Kidney glomerular epithelial cell (primary cell): ENCODE data around the gene SVOP.
"Not testable (repeated sequence)": the region's sequence is repeated elsewhere in the genome, so short reads cannot be mapped to it uniquely, and the experiment has no call there.

Source experiments
- DNase-seq: peaks from one replicate; lab custom pipeline; 2025; lab: John Stamatoyannopoulos, UW

SVOP gene, protein sequence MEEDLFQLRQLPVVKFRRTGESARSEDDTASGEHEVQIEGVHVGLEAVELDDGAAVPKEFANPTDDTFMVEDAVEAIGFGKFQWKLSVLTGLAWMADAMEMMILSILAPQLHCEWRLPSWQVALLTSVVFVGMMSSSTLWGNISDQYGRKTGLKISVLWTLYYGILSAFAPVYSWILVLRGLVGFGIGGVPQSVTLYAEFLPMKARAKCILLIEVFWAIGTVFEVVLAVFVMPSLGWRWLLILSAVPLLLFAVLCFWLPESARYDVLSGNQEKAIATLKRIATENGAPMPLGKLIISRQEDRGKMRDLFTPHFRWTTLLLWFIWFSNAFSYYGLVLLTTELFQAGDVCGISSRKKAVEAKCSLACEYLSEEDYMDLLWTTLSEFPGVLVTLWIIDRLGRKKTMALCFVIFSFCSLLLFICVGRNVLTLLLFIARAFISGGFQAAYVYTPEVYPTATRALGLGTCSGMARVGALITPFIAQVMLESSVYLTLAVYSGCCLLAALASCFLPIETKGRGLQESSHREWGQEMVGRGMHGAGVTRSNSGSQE

DNA sequence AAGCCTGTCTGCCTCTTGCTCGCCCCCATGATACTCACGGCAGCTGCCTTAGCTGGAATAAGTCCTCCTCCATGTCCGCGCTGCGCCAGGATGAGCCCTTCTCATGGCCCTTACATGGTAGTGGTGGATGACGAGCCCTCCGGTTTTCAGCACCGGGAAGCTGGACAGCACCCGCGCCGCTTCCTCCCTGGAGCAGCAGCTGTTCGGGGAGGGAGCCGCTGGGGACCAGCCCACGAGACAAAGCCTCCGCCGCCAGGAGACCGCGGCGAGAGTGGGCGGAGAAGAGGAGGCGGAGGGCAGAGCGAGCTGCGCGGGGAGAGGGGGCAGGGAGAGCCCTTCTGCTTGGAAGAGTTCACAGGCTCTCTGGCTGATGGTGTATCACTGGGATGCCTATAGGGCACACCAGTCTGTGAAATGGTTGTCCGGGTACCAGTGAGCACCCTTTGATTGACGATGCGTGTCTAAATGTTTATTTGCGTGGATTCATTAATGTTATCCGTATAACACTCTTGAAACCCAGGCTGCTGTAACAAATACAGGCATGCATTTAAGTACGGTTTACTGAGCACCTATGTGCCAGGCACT, at the start of gene SVOP:
Gene SVOP (minus strand): TSS at position 273 of the 585 bp plus-strand sequence. CDS start 200 bp downstream, at position 73.
- DNase-seq: peak; percentile 68

DNA sequence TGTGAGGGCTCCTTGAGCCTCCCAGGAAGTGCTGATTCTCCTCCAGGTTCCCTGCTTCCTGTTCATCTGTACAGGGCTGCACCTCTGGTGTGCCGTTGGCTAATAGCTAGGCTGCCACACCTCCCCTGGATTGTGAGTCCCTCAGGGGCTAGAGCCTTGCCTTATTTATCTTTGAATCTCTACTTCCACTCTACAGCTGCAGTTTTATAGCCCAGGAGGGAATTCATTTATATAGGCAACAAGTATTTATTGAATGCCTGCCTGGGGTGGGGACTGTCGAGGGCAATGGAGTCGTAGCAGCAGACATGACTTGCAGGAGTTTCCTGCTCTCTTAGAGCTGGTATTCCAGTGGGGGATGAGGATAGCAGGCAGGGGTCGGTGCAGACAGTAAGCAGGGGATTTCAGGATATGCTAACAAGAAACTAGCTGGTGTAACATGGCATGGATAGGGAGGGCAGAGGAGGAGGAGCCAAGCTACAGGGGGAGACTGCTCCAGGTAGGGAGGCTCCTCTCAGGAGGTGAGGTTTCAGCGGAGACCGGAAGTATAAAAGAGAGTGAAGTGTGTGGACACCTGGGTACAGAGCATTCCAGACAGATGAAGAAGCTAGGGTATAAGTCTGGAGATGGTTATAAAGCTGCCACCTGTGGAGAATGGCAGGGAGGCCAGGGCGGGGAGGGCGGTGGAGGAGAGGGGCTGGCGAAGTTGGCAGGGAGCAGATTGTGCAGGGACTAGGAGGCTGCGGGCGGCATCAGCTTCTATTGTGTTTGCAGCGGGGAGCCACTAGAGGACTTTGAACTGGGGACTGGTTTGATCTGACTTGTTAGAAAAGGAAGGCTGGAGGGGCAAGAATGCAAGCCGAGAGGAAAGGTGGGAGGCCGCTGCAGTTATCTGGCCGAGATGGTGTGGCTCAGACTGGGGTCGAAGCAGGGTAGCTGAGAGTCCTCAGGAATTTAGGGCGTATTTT, 48.7 kb upstream of the SVOP start:
- no peak for DNase-seq

DNA sequence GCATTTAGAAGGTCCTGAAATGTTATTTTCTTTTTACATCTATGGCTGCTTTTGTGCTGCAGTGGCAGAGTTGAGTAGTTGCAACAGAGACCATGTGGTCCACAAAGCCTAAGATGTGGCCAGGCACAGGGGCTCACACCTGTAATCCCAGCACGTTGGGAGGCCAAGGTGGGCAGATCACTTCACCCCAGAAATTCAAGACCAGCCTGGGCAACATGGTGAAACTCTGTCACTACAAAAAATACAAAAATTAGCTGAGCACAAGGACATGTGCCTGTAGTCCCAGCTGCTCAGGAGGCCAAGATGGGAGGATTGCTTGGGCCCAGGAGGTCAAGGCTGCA, 45.0 kb upstream of the SVOP start:
- DNase-seq: no peak

DNA sequence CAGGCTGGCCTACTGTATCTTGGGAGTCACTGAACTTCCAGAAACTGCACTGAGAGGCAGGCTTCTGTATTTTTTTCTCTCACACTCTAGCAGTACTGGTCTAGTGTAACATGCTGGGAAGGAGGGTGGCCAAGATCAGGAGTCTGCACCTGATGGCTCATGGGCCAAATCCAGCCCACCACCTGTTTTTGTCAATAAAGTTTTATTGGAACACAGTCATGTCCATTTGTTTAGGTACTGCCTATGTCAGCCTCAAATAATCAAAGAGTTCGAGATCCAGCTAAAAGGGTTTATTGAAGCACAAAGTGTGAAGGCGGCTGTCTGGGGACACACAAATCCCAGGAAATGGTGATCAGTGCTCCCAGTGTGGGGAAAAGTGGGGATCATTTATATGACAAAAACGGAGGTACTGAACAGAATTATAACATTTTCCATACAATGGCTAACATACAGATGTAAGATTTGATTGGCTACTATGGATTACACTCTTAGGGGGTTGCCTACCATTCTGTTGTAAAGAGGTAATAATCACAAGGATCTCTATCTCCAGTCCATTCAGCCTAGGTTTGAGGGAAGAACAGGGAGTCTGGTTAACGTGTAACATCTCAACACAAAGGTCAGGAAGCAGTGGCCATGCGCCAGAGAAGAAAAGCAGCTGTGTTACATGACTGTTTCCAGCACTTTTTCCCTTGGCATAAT, 44.4 kb upstream of the SVOP start:
- DNase-seq: no peak

DNA sequence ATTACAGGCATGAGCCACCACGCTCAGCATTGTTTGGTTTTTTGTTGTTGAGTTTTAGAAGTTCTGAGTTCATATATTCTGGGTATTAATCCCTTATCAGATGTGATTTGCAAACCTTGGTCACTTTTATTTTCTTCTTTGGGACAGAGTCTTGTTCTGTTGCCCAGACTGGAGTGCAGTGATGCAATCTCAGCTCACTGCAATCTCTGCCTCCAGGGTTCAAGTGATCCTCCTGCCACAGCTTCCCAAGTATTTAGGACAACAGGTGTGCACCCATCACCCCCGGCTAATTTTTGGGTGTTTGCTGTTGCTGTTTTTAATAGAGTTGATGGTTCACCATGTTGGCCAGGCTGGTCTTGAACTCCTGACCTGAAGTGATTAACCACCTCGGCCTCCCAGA, 43.3 kb upstream of the SVOP start:
- DNase-seq: no peak

DNA sequence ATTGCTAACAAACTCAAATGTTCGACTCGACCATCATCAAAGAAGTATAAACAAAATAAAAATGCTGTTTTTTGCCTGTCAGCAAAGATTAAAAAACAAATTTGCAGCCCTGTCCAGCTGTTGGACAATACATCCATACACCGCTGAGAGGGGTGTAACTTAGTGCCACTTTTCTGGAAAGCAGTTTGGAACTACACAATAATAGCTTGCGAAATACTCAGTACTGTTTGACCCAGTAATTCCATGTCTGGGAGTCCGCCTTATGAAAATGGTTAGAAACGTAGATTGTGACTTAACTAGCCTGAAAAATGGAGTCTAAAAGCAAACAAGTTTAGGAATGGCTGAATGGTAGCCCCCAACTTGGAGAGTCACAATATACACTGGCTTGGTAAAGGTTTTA, 37.9 kb upstream of the SVOP start:
- no peak for DNase-seq

DNA sequence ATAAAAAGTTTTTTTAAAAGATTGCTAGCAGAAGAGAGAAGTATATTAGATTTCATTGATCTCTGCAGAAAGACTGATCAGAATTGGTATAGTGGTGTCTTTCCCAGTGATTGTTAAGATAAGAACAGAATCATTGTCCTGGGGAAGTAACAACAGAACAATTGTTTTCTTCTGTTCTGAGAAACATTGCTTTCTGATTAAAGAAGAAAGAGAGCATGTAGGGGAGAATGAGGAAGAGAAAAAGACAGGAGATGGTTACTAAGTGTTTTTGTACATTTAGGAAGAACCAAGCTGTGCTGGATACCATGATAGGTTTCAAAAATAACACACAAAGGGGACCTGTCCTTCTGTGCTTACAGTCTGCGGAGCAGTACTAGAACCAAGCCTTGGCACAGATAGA, 36.5 kb upstream of the SVOP start:
- no peak for DNase-seq

DNA sequence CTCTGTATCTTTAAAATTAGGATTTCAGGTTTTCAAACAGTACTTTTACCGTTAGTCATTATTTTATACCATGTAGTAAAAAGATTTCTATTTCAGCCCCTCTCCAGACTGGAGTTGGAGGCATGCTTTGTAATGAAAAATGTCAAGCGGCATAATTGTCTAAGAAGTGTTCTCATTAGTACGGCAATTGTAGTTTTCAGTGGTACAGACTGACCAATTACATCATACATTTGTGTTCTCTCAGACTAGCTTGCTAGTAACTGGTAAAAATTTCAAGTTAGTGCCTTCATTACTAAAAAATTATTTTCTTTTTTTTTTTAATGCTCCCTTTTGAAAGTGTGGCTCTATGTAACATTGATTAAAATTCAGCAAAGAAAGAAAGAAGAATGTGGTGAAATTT, 36.0 kb upstream of the SVOP start:
- no peak for DNase-seq

DNA sequence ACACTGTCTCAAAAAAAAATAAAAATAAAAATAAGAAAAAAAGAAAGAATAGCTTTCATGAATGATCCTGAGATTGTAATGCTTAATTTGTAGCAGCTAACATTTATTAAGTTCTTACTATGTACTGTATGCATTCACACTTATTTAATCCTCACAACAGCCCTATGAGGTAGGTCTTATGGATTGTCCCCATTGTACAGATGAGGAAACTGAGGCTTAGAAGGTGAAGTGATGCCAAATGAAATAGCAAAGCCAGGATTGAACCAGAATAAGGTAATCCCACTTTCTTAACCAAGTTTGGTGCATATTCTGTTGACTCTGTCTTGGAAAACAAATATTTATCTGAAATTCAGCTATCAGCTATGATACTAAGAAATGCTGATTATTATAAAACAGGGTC, 33.7 kb upstream of the SVOP start:
- no peak for DNase-seq

DNA sequence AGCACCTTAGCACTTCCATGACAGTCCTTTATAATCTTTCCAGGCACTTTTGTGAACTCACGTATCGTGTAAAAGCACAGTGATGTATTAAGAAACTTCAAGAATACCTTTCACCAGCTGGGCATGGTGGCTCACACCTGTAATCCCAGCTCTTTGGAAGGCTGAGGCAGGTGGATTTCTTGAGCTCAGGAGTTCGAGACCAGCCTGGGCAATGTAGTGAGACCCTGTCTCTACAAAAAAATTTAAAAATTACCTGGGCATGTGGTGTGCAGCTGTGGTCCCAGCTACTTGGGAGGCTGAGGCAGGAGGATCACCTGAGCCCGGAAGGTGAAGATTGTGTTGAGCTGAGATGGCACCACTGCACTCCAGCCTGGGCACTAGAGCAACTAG, 33.3 kb upstream of the SVOP start:
- not testable (repeated sequence) for DNase-seq

DNA sequence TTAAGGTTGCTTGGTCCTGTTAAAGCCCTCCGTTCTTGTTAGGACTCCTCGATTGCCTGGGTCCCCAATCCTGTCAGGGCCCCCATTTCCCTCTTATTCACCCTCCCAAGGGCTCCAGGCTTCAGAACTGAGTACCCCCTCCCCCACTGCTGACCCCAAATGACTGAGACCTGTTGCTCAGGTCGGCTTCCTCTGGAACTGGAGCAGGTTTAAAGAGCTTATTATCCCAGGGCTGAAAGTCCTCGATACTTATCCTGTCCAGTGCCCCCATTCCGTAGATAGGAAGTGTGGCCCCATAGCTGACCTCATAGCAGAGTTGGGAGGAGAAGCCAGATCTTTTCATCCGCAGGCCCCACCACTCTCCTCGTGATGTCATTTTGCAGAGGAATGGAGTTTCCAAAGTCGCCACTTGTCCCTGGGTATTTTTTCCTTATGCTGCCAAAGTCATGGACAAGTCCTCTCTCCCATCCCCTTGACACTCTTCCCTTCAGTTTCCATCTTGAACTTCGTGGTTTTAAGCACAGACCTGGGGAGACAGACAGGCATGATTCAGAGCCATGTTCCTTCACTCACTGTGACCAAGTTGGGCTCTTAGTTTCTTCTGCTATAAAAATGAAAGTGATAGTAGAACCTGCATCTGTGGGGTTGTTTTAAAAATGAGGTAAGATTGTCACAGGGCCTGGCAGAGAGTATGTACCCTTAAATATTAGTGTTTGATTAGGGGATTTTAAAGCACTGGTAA, 32.7 kb upstream of the SVOP start:
- DNase-seq: no peak

DNA sequence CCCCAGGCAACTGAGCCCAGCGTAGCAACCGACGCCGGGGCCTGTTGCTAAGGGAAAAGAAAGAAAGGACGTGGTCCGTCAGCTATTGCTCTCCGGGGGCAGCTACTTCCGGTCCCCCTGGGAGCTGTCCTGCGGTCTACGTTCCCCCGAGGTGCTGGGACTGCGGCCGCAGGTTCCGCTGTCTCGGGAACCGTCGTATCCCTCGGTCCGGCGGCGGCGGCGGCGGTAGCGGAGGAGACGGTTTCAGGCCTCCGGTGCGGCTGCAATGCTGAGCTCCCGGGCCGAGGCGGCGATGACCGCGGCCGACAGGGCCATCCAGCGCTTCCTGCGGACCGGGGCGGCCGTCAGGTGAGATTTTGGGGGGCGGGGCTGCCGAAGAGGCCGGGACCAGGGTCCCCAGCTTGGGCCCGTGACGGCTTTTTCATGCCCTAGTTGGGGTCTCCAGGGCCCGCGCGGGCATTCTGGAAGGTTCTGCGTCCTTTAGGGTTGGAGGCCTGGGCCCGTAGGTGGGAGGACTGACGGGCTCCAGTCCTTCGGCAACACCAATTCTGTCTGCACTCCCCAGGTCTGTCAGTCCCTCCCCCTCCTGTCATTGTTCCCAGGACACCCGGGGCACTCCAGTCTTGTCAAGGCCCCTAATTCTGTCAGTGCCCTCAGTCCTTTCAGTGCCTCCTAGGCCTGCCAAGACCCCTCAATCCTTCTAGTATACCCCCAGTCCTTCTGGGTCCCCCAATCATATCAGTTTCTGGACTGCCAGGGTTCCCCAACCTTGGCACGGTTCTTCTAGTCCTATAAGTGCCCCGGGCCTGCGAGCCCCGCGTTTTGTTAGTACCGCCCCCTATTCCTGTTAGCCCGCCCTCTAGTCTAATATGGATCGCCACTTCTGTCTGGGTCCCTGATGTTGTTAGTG, 31.8 kb upstream of the SVOP start, which contains the start of gene USP30:
Gene USP30 (plus strand): TSS at position 163 of the 910 bp plus-strand sequence. CDS start 103 bp downstream, at position 266.
- peak; percentile 72 for DNase-seq

DNA sequence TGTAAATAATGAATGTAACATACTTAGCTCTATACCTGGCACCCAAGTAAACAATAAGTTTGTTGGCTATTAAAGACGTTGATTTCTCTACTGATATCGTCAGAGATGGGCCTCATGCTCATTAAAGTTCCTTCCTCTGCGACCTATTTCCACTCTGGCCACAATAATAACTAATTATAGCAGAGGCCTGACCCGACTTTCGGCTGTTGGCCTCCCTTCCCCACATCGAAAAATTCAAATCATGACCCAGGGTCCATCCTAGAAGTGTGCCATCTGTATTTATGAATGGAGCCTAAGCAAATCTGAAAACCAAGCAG, 31.2 kb upstream of the SVOP start:
- DNase-seq: no peak

DNA sequence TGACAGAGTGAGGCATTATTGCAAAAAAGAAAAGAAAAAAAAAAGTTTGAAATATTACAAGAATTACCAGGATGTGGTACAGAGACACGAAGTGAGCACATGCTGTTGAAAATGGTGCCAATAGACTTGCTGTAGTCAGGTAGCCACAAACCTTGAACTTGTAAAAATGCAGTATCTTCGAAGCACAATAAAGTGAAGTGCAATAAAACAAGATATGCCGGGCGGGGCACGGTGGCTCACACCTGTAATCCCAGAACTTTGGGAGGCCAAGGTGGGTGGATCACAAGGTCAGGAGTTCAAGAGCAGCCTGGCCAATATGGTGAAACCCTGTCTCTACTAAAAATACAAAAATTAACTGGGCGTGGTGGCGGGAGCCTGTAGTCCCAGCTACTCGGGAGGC, 28.9 kb upstream of the SVOP start:
- not testable (repeated sequence) for DNase-seq

DNA sequence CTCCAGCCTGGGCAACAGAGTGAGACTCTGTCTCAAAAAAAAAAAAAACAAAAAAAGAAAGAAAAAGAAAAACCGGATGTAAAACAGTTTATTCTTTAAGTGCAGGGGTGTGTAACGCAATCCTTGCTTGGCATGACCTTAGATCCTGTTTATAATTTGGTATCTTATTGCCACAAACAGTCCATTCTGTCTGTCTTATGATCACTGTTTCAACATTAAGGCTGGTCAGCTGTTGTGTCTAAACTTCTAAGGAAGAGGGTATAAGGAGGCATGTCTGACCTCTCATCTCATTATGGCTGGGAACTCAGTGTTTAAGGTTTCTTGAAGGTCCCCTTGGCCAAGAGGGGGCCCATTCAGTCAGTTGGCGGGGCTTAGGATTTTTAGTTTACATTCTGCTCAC, 27.8 kb upstream of the SVOP start:
- not testable (repeated sequence) for DNase-seq

DNA sequence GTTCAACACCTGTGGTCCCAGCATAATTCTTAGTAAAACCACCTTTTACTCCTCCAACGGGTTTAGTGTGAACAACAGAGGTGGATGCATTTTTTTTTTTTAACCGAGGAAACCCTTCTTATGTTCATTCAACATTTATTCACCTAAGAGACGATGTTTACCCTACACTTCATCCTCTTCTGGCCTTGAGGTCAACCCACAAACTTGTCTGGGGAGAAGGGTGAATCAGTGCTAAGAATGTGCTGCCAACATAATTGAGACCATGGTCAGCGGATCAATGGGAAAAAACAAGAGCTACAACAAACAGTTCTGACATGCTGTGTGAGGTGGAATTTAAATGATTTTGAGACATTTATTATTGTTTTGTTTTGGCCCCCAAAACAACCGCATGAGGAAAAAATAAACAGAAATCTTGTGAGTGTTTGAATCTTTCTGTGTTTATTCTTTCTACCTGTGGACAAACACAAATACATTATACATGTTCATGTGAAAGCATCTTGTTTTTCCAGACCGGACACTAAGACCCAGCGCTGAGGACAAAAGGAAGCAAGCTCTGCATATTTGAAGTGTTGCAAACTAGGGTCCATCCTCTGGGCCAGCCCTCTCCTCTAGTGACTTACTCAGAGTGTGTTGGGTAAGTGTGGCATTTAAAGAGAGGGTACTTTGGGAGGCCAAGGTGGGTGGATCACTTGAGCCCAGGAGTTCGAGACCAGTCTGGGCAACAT, 26.4 kb upstream of the SVOP start:
- no peak for DNase-seq

DNA sequence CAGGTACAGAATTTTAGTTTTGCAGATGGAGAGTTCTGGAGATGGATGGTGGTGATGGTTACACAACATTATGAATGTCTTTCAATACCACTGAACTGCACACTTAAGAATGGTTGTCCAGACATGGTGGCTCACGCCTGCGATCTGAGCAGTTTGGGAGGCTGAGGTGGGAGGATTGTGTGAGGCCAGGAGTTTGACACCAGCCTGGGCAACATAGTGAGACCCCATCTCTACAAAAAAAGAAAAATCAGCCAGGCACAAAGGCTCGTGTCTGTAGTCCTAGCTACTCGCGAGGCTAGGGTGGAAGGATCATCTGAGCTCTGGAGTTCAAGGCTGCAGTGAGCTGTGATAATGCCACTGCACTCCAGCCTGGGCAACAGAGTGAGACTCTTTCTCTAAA, 23.4 kb upstream of the SVOP start:
- no peak for DNase-seq

DNA sequence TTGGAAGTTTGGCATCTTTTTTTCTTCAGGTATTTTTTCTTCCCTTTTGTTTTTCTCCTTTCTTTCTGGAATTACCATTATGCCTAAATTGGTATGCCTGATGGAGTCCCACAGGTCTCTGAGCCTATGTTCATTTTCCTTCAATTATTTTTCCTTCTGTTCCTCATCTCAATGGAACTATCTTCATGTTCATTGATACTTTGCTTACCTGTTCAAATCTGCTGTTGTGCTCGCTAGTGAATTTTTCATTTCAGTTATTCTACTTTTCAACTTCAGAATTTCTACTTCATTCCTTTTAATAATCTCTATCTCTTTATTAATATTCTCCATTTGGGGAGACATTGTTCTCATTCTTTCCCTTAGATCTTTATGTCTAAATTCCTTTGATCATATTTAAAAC, 16.1 kb upstream of the SVOP start:
- no peak for DNase-seq
